ENCODE data around the gene AHCYL1. TPM values are rescaled to one million over a fixed set of nuclear protein-coding genes. Genes with fewer than 3 reads are reported as not detected.
A peak's percentile ranks its signal among the peaks of the same experiment; 100 is the strongest.

Gene AHCYL1
- total and polyA plus RNA-seq, 2 donors (not counting 1 experiment from before 2014, with no cell fraction given), result 24.3 to 51.4 TPM

GRCh38 chr1:110035236-110035752, 50.7 kb downstream of the AHCYL1 start:
- H3K4me2 ChIP-seq (replicated peaks; ENCODE audit: low read depth, low read length, poor library complexity, severe bottlenecking), result peak overlapping the region; percentile 94
- peaks cover 1 to 30% of the 10 kb centered on the region in 2 experiments for H3K36me3 ChIP-seq (replicated peaks in 1 of 2; ENCODE audit: control extremely low read depth in 1 of 2, control insufficient read depth in 1 of 2, extremely low read depth in 1 of 2, insufficient read depth in 2 of 2, low read length in 1 of 2)
- 0% methylated on average over 13 of the region's 16 CpGs for WGBS (ENCODE audit: insufficient coverage)
- Mint-ChIP-seq H3K27ac (peak overlapping the region; percentile 71), H3K9me3 (ENCODE audit: insufficient read depth) (no peaks in the 10 kb centered on the region), H3K4me1 (peaks cover 42% of the 10 kb centered on the region), H3K4me3 (peak overlapping the region; percentile 92), H3K27me3 (no peaks in the 10 kb centered on the region)
- peak overlapping the region; percentile 99 for H3K9ac ChIP-seq (ENCODE audit: low read length)
- ChIA-PET POLR2A (interaction anchor here (0.6 to 1.8 kb wide), 9 partner anchors 10 to 405 kb away, joined by 3 to 26 read pairs (median 5); partner anchors contain the start of genes GSTM4 and RBM15), CTCF (interaction anchor here (0.8 to 9.6 kb wide), 14 partner anchors 9 to 424 kb away, joined by 3 to 67 read pairs (median 4); partner anchors contain the start of genes AHCYL1 and RBM15)
- peak overlapping the region; percentile 51 to 99 (median 93) for H3K4me3 ChIP-seq (ENCODE audit: control extremely low read depth in 1 of 5, extremely low read depth in 1 of 5, insufficient read depth in 1 of 5, low read depth in 2 of 5, low read length in 4 of 5)
- H3K27me3 ChIP-seq (replicated peaks in 1 of 4; ENCODE audit: control extremely low read depth in 1 of 4, control insufficient read depth in 3 of 4, insufficient read depth in 4 of 4, low read length in 3 of 4), result no peaks in the 10 kb centered on the region
- no peak for DNase-seq
- H3K9me3 ChIP-seq (ENCODE audit: control extremely low read depth in 1 of 3, control insufficient read depth in 2 of 3, insufficient read depth in 1 of 3, low read length in 2 of 3), result no peaks in the 10 kb centered on the region
- H4K20me1 ChIP-seq (ENCODE audit: control insufficient read depth, insufficient read depth, low read length, poor library complexity, severe bottlenecking), result no peaks in the 10 kb centered on the region
- peaks cover 34% of the 10 kb centered on the region for H3K79me2 ChIP-seq (ENCODE audit: control insufficient read depth, insufficient read depth, low read length)
- TF ChIP-seq EZH2 (IDR thresholded peaks at IDR 0.05; ENCODE audit: borderline replicate concordance, insufficient read depth, low read depth, low read length, poor library complexity, severe bottlenecking) (no peak), CTCF (IDR thresholded peaks at IDR 0.05) (no peak)
- intact Hi-C loops (cut with micrococcal nuclease), result no loop called here
- peak overlapping the region in 1 of 2 donors; percentile 95 for H3K27ac ChIP-seq (ENCODE audit: low read length in 2 of 2)
- peak overlapping the region; percentile 98 for H2AFZ ChIP-seq (ENCODE audit: insufficient read depth, low read depth, low read length, poor library complexity, severe bottlenecking)
- no peak for ATAC-seq (ENCODE audit: low read depth)
- peaks cover 25 to 31% of the 10 kb centered on the region in 2 donors for H3K4me1 ChIP-seq (ENCODE audit: control insufficient read depth in 2 of 2, insufficient read depth in 2 of 2, low read length in 2 of 2)

GRCh38 chr1:110038271-110038670, 53.7 kb downstream of the AHCYL1 start:
- Mint-ChIP-seq H3K27me3 (no peaks in the 10 kb centered on the region), H3K27ac (no peak overlapping the region), H3K9me3 (ENCODE audit: insufficient read depth) (no peaks in the 10 kb centered on the region), H3K4me3 (no peak overlapping the region), H3K4me1 (peaks cover 31% of the 10 kb centered on the region)
- H3K4me2 ChIP-seq (replicated peaks; ENCODE audit: low read depth, low read length, poor library complexity, severe bottlenecking), result no peak overlapping the region
- H4K20me1 ChIP-seq (ENCODE audit: control insufficient read depth, insufficient read depth, low read length, poor library complexity, severe bottlenecking), result peaks cover 21% of the 10 kb centered on the region
- peaks cover 15 to 21% of the 10 kb centered on the region in 2 donors for H3K4me1 ChIP-seq (ENCODE audit: control insufficient read depth in 2 of 2, insufficient read depth in 2 of 2, low read length in 2 of 2)
- H3K27me3 ChIP-seq (replicated peaks in 1 of 4; ENCODE audit: control extremely low read depth in 1 of 4, control insufficient read depth in 3 of 4, insufficient read depth in 4 of 4, low read length in 3 of 4), result no peaks in the 10 kb centered on the region
- no peak overlapping the region for H2AFZ ChIP-seq (ENCODE audit: insufficient read depth, low read depth, low read length, poor library complexity, severe bottlenecking)
- H3K9ac ChIP-seq (ENCODE audit: low read length), result no peak overlapping the region
- H3K79me2 ChIP-seq (ENCODE audit: control insufficient read depth, insufficient read depth, low read length), result peaks cover 34% of the 10 kb centered on the region
- H3K36me3 ChIP-seq (replicated peaks in 1 of 2; ENCODE audit: control extremely low read depth in 1 of 2, control insufficient read depth in 1 of 2, extremely low read depth in 1 of 2, insufficient read depth in 2 of 2, low read length in 1 of 2), result peaks cover 4 to 60% of the 10 kb centered on the region in 2 experiments
- no peaks in the 10 kb centered on the region for H3K9me3 ChIP-seq (ENCODE audit: control extremely low read depth in 1 of 3, control insufficient read depth in 2 of 3, insufficient read depth in 1 of 3, low read length in 2 of 3)
- H3K4me3 ChIP-seq (ENCODE audit: control extremely low read depth in 1 of 5, extremely low read depth in 1 of 5, insufficient read depth in 1 of 5, low read depth in 2 of 5, low read length in 4 of 5), result no peak overlapping the region
- no peak for TF ChIP-seq CTCF (IDR thresholded peaks at IDR 0.05)
- no peak for TF ChIP-seq EZH2 (IDR thresholded peaks at IDR 0.05; ENCODE audit: borderline replicate concordance, insufficient read depth, low read depth, low read length, poor library complexity, severe bottlenecking)
- no peak for DNase-seq
- POLR2A ChIA-PET, result no interaction called here
- H3K27ac ChIP-seq (ENCODE audit: low read length in 2 of 2), result no peak overlapping the region
- ATAC-seq (ENCODE audit: low read depth), result no peak
- CTCF ChIA-PET, result interaction anchor here (4.7 to 9.6 kb wide), 2 partner anchors 14 to 54 kb away, joined by 28 to 67 read pairs; partner anchors contain the start of gene AHCYL1
- WGBS (ENCODE audit: insufficient coverage), result 96% methylated on average over 4 of the region's 5 CpGs
- intact Hi-C loops (cut with micrococcal nuclease), result no loop called here

Data from B cell (primary cell).